G401.6 (cell line): ENCODE results near the gene TMC1.
"Not testable (repeated sequence)": the region's sequence is repeated elsewhere in the genome, so short reads cannot be mapped to it uniquely, and the experiment has no call there.

Experiments used
- FAIRE-seq: peaks from 2 replicates; lab custom pipeline; 2012; peaks lifted over from hg19 to GRCh38; lab: Jason Lieb, UNC

TMC1 gene

GRCh38 chr9:72521416-72521815 lies at the start of gene TMC1:
Gene TMC1 (plus strand): TSS chr9:72521608. CDS start chr9:72648649, 127,041 bp downstream.
- not testable (repeated sequence) for FAIRE-seq

DNA sequence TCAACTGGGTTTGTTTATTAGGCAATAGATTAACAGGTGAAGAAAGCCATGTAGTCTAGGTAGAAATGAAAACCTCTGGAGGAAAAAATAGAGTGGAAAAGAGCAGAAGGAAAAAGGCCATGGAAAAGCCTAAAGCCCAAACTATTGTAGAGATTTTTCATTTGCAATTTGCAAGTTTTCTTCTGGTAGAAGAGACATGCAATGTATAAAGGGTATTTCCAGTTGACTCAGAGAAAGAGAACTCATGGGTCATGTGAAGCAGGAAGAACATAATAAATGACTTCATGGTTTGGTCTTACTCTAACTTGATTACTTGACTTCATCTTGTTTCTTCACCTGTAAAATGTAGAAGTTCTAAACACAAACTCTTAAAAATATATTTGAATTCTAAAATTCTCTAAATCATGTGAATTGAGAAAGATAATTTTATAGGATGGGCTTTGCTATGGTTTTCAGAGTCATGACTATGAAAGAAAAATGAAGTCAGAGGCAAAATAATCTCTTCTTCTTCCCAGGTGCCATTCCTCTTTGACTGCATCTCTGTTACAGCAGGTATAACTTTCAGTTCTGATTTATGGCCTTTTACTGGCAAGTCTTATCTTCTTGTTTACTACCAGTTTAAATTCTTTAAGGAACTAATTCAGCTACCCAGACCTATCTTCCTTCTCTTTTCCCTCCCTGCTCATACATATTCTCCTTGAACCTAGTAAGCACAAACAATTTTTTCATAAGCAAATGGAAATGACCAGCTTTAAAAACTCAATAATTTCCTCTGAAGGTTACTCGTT lies 47.7 kb upstream of the TMC1 start:
- FAIRE-seq, result no peak

GRCh38 chr9:72474676-72475075 lies 46.7 kb upstream of the TMC1 start:
- no peak for FAIRE-seq

DNA sequence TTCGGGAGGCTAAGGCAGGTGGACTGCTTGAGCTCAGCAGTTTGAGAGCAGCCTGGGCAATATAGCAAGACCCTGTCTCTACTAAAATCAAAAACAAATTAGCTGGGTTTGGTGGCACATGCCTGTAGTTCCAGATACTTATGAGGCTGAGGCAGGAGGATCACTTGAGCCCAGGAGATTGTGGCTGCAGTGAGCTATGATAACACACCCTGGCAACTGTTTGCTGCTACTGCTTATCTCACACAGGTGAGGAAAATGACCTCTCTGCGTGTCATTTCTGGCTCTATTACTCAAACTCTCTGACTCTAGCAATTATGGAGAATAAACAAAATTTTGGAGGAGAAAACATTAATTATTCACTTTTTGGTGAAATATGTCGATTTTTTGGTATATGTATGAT lies 45.3 kb upstream of the TMC1 start:
- no peak for FAIRE-seq

- no peak for FAIRE-seq
Observed at GRCh38 chr9:72476617-72477437, 44.6 kb upstream of the TMC1 start.

DNA sequence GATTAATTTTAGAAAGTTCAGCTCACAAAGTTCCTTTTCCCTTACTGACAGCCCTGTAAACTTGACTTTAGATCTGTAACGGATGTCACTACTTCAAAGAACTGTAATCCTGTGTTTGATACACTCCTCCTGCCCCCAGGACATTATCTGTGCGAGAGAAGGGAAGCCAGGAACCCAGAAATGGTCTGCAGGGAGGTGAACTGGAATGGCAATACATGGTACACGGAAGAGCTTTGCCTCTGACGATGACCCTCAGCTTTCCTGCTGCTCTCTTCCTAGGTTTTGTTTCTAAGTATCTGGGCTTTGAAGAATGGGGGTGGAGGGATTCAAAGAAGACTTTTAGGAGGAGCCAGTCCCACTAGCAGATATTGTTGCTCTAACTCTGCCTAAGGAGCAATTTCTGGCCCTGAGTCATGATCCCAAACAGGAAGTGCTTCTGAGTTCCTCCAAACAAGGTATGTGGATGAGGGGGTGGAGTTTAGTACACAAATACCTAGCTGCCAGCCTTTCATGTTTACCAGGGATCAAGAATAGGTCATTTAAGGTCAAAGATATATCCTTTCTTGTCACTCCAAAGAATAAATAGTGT lies 43.4 kb upstream of the TMC1 start:
- FAIRE-seq, result no peak

- FAIRE-seq, result no peak
Observed at GRCh38 chr9:72478966-72479365, 42.4 kb upstream of the TMC1 start.

GRCh38 chr9:72480261-72480660 lies 41.1 kb upstream of the TMC1 start:
- FAIRE-seq, result not testable (repeated sequence)

GRCh38 chr9:72480921-72481320 lies 40.5 kb upstream of the TMC1 start:
- FAIRE-seq, result no peak

- FAIRE-seq, result no peak
Observed at GRCh38 chr9:72485821-72486593, 35.4 kb upstream of the TMC1 start.

DNA sequence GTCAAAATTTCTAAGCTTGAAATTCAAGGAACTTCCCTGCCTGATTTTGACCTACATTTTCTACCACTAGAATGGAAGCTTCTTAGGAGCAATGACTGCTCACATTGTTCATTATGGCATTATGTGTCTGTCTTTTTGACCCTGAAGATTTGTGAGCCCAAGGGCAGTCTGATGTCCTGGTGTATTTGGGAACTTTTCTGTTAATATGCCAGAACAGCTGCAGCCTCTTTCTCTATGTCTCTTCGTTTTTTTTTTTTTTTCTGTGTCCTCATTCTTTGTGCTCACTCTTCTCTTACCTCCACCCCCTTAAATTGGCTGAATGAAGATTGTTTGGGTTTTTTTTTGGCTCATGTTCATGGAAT lies 34.8 kb upstream of the TMC1 start:
- FAIRE-seq, result no peak

DNA sequence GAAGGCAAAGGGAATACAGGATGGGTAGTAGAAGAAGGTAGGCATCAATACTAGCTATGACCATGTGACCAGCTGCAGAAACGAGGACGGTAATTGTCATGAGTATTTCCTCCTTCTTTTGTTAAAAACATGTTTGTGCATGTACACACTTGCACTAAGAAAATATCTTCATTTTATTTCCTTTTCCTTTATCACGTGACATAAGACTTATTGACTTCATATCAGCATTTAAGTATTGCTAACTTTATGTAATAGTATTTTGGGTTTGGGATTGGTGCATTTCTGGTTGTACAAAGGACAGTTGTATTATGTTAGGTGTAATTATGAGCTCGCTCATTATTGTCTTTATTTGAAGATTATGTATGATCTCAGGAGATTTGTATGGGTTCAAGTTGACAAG lies 33.7 kb upstream of the TMC1 start:
- FAIRE-seq, result not testable (repeated sequence)

DNA sequence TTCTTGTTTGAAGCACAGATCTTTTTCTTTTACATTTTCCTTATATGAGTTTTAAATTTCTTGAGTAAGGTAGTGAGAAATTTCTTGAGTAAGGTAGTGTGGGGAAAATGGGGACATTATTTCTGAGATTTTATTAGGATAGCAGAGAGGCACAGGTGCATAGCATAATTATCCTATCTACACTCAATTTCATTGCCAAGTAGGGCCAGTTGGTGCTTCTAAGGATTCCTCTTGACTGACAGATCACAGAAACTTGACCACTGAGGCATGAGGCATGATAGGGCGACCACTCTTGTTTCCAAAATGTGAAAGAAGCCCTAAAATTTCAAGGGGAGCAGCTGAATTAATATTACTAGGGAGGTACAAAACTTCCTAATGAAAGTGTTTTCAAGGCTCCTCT lies 31.4 kb upstream of the TMC1 start:
- no peak for FAIRE-seq

DNA sequence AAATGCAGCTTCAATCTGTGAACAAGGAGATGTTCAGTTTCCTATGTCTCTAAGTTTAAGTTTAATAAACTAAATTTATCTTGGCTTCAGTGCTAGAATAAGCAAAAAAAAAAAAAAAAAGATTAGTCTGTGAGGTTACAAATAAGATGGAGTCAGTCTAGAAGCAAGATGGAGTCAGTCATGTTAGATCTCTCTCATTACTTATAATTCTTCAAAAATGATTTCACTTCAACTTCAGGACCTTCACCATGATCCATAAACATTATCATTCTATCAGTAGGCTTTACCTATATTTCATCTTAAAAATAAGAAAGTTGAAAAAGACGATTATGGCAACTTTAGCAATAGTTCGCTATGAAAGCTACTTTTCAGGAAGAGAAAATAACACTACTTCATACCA lies 30.2 kb upstream of the TMC1 start:
- no peak for FAIRE-seq

- no peak for FAIRE-seq
Observed at GRCh38 chr9:72494051-72494450, 27.4 kb upstream of the TMC1 start.

DNA sequence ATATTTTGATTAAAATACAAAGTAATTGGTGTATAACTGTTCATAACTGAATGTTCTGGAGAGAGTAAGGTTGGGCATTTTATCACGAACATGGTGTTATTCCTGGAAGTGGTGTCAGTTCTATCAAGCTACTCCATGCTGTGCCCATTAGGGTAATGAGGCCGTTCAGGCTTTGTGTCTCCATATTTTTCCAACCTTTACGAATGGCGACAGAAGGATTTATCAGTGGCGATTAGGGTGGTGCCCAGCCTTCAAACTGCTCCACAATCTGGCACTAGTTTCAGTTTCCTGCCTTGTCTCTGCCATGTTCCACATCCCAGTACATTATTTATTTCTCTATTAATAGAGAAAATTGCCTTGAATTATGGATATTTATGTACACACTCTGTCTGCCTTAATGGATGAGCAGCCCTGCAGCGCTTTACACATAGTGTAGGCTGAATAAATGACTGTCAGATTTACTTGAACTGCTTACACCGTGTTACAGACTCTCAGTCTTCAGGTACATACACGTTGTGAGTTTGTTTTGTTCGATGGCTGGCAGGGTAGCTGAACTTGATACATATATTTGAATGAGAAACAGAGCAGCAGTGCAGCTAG lies 23.9 kb upstream of the TMC1 start:
- no peak for FAIRE-seq

GRCh38 chr9:72506615-72507014 lies 14.8 kb upstream of the TMC1 start:
- no peak for FAIRE-seq

GRCh38 chr9:72509053-72509452 lies 12.4 kb upstream of the TMC1 start:
- FAIRE-seq, result no peak

DNA sequence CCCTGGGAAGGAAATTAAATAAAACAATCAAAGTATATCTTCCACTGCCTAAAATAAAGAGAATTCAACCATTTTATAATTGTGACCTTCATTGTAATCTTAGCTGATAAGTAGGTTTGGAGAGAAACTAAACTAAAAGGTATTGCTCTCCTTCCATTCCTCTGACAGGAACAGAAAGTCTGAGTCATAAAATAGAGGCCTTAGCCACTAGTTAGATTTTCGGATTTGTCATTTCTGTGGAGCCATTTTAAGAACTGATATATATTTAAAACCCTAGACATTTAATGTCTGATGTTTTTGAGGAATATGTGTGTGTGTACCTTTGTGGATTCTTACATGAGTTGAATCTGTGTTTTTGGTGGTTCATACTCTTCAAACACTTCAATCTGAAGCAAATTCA lies 11.8 kb upstream of the TMC1 start:
- no peak for FAIRE-seq

DNA sequence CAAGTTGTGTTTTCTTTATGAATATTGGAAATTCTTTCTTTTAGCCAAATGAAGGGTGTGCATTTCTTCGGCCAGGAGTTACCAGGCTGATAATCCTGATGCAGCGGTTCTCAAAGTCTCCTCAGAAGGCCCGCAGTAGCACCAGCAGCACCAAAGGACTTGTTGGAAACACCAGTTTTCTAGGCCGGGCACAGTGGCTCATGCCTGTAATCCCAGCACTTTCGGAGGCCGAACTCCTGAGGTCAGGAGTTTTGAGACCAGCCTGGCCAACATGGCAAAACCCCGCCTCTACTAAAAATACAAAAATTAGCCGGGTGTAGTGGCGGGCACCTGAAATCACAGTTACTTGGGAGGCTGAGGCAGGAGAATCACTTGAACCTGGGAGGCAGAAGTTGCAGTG lies 397 bp upstream of the TMC1 start:
- FAIRE-seq, result not testable (repeated sequence)

- no peak for FAIRE-seq
Observed at GRCh38 chr9:72524820-72525540, 3.6 kb downstream of the TMC1 start.
